OCI-LY3 (cell line): ENCODE data around the gene GRIP1.

ENCODE experiments used
- H2AFZ ChIP-seq: fragments of 200-600, 300-600 bp; shearing (Covaris generic); 2 replicates; pipeline ENCODE4 v1.6.0; 2014; ENCODE audit warnings: antibody characterized with exemption, low read depth, low read length
- H3K27ac ChIP-seq: fragments of 200-600, 300-600 bp; sonication (generic); 2 replicates; pipeline ENCODE4 v1.5.1; 2014; ENCODE audit warnings: mild to moderate bottlenecking, low read length, moderate library complexity, mixed read lengths
- H3K27me3 ChIP-seq: fragments of 200-600, 300-600 bp; sonication (generic); 2 replicates; pipeline ENCODE4 v1.6.1; 2014; ENCODE audit warnings: low read depth, low read length, mixed read lengths
- H3K36me3 ChIP-seq: fragments of 200-600, 300-600 bp; sonication (generic); replicated peaks from 2 replicates; pipeline ENCODE3; 2014; ENCODE audit warnings: low read depth, low read length, mixed read lengths
- H3K4me1 ChIP-seq: fragments of 300-600, 200-600 bp; sonication (generic); 2 replicates; pipeline ENCODE4 v1.6.1; 2014; ENCODE audit warnings: low read length, mixed read lengths
- H3K4me2 ChIP-seq: fragments of 200-600, 300-600 bp; sonication (generic); 2 replicates; pipeline ENCODE4 v1.6.1; 2014; ENCODE audit warnings: low read length, mixed read lengths
- H3K4me3 ChIP-seq: fragments of 300-600, 200-600 bp; sonication (generic); 2 replicates; pipeline ENCODE4 v1.5.1; 2014; ENCODE audit warnings: antibody characterized with exemption, mild to moderate bottlenecking, low read length, moderate library complexity
- H3K79me2 ChIP-seq: fragments of 300-600, 200-600 bp; shearing (Covaris generic); 2 replicates; pipeline ENCODE4 v1.6.1; 2014; ENCODE audit warnings: mild to moderate bottlenecking, low read length, mixed read lengths
- H3K9ac ChIP-seq: fragments of 300-600, 200-600 bp; shearing (Covaris generic); 2 replicates; pipeline ENCODE4 v1.6.0; 2014; ENCODE audit warnings: mild to moderate bottlenecking, low read length, moderate library complexity
- H3K9me3 ChIP-seq: fragments of 200-600, 300-600 bp; shearing (Covaris generic); 2 replicates; pipeline ENCODE4 v1.6.1; 2014; ENCODE audit warnings: low read length, mixed read lengths; ENCODE audit not compliant: insufficient read depth
- H4K20me1 ChIP-seq: fragments of 200-600, 300-600 bp; sonication (generic); 2 replicates; pipeline ENCODE4 v1.6.1; 2016; ENCODE audit warnings: low read length, mixed read lengths; ENCODE audit not compliant: insufficient read depth
- CTCF ChIP-seq: fragments of 200-600, 300-600 bp; sonication (generic); IDR thresholded peaks from 2 replicates; pipeline ENCODE4 v1.5.1; 2014; ENCODE audit warnings: antibody characterized with exemption, low read length, low read depth
- EZH2phosphoT487 ChIP-seq: fragments of 200-600 bp; shearing (Covaris generic); IDR thresholded peaks from 2 replicates; pipeline ENCODE4 v1.6.1; 2018; ENCODE audit warnings: antibody characterized with exemption, mixed run types, low read depth

The GRIP1 gene

DNA sequence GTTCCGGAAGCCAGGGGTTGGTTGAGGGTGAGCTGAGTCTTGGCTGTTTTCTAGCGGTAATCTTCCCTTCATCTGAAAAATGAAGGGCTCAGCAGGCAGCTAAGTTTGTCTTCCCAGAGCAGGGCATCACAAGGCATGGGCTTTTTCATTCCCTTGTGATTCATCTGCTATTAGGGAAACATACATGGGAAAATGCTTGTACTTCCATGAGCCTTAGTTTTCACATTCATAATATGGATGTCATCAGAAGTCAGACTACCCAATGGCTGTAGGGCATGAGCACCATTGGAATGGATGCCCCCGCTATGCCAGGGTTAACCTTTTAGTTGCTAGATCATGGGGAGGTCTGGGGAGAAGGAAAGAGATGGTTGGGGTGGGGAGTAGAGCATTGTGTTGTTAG, 357.9 kb downstream of the GRIP1 start:
- no peak for TF ChIP-seq CTCF
- no peak for TF ChIP-seq EZH2phosphoT487
- Histone ChIP-seq H4K20me1 (no peaks in the 10 kb centered on the region), H3K27ac (no peak overlapping the region), H3K9me3 (no peaks in the 10 kb centered on the region), H2AFZ (no peak overlapping the region), H3K36me3 (peaks cover 2% of the 10 kb centered on the region), H3K27me3 (no peaks in the 10 kb centered on the region), H3K4me1 (peaks cover 7% of the 10 kb centered on the region), H3K4me2 (no peak overlapping the region), H3K4me3 (no peak overlapping the region), H3K9ac (no peak overlapping the region), H3K79me2 (no peaks in the 10 kb centered on the region)

DNA sequence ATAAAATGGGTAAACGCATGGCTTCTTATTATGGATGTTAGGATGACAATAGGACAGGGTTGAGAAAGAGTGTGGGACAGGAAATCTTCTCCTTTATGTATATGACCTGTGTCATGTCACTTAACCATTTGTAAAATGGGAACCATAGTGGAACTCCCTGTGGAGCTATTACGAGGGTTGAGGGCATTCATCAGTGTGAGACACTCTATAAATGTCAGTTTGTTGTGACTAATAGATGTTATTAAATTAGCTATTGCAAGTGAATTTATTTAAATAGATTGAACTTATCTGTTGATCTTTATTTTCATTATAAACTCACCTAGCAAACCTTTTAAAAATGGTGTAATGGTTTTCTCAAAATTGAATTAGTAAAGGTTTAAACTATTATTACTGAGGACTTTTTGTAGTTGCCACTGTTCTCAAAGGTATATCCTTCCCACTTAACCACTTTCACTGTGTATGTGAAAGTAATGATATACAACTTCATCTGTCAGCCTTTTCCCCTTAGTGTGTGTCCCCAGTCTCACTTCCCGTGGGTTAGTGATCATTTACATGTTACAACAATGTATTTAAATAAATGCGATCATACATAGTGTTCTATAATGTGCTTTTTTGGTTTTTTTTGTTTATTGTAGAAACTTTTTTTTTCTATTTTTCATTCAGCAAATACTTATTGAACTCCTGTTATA, 359.5 kb downstream of the GRIP1 start:
- H3K4me2 ChIP-seq = no peak overlapping the region
- TF ChIP-seq CTCF = no peak
- no peak overlapping the region for H3K4me3 ChIP-seq
- no peaks in the 10 kb centered on the region for H3K79me2 ChIP-seq
- H3K36me3 ChIP-seq = peaks cover 2% of the 10 kb centered on the region
- no peaks in the 10 kb centered on the region for H4K20me1 ChIP-seq
- no peak overlapping the region for H3K27ac ChIP-seq
- no peak overlapping the region for H2AFZ ChIP-seq
- H3K9ac ChIP-seq = no peak overlapping the region
- H3K4me1 ChIP-seq = peaks cover 7% of the 10 kb centered on the region
- H3K9me3 ChIP-seq = no peaks in the 10 kb centered on the region
- no peaks in the 10 kb centered on the region for H3K27me3 ChIP-seq

- peaks cover 13% of the 10 kb centered on the region for H3K36me3 ChIP-seq
- H2AFZ ChIP-seq = no peak overlapping the region
- no peak for TF ChIP-seq EZH2phosphoT487
- no peak for TF ChIP-seq CTCF
- H3K27me3 ChIP-seq = no peaks in the 10 kb centered on the region
- no peak overlapping the region for H3K27ac ChIP-seq
- H3K9ac ChIP-seq = no peak overlapping the region
- H4K20me1 ChIP-seq = no peaks in the 10 kb centered on the region
- H3K4me2 ChIP-seq = no peak overlapping the region
- no peaks in the 10 kb centered on the region for H3K9me3 ChIP-seq
- H3K4me1 ChIP-seq = peaks cover 3% of the 10 kb centered on the region
- H3K4me3 ChIP-seq = no peak overlapping the region
- no peaks in the 10 kb centered on the region for H3K79me2 ChIP-seq
Observed at GRCh38 chr12:66314278-66314677, 364.6 kb downstream of the GRIP1 start.

- Histone ChIP-seq H2AFZ (no peak overlapping the region), H3K9me3 (no peaks in the 10 kb centered on the region), H3K27ac (no peak overlapping the region), H3K4me2 (no peak overlapping the region), H3K36me3 (peaks cover 11% of the 10 kb centered on the region), H4K20me1 (no peaks in the 10 kb centered on the region), H3K27me3 (no peaks in the 10 kb centered on the region), H3K79me2 (no peaks in the 10 kb centered on the region), H3K9ac (no peak overlapping the region), H3K4me3 (no peak overlapping the region), H3K4me1 (no peaks in the 10 kb centered on the region)
- no peak for TF ChIP-seq EZH2phosphoT487
- TF ChIP-seq CTCF = no peak
Observed at GRCh38 chr12:66312189-66312588, 366.7 kb downstream of the GRIP1 start.
